Transverse colon (tissue), 4 donors: ENCODE data around the gene PDE4B. TPM values are rescaled to one million over a fixed set of nuclear protein-coding genes. Genes with fewer than 3 reads are reported as not detected.

ENCODE experiments used
- DNase-seq: peaks from one replicate; pipeline ENCODE4 v3.0.0-alpha.2; 2019
- H3K27ac ChIP-seq, 4 donors: fragments of 200-600 bp; sonication (generic); 2 replicates each; pipeline ENCODE4 v1.5.1; 2016 to 2018; ENCODE audit warnings: inconsistent platforms in 4 of 4
- H3K27me3 ChIP-seq: fragments of 200-600 bp; sonication (generic); 2 replicates; pipeline ENCODE4 v1.5.1; 2017; ENCODE audit warnings: inconsistent platforms
- H3K36me3 ChIP-seq, 4 donors: fragments of 200-600 bp; sonication (generic); 2 replicates each; pipeline ENCODE4 v1.5.1; 2017 to 2019; ENCODE audit warnings: inconsistent platforms in 4 of 4
- H3K4me1 ChIP-seq, 4 donors: fragments of 200-600 bp; sonication (generic); 2 replicates each; pipeline ENCODE4 v1.5.1; 2017 to 2020; ENCODE audit warnings: inconsistent platforms in 4 of 4
- H3K4me3 ChIP-seq, 4 donors: fragments of 200-600 bp; sonication (generic); 1 replicate in 1 of 4; 2 replicates in 3 of 4; pipeline versions ENCODE4 v1.5.1 to v1.6.1; 2017 to 2019; ENCODE audit warnings: inconsistent platforms in 4 of 4
- H3K9me3 ChIP-seq, 2 donors: fragments of 200-600 bp; sonication (generic); 2 replicates each; pipeline ENCODE4 v1.5.1; 2017 to 2019; ENCODE audit warnings: inconsistent platforms in 2 of 2
- EP300 ChIP-seq: sonication (generic); formaldehyde crosslinking; IDR thresholded peaks from one replicate; pipeline ENCODE4 v1.6.1; 2017; ENCODE audit warnings: antibody characterized with exemption, low read depth
- POLR2A ChIP-seq: fragments of 450-650 bp; IDR thresholded peaks from one replicate; pipeline ENCODE4 v1.6.1; 2016; ENCODE audit warnings: antibody characterized with exemption, mild to moderate bottlenecking, moderate library complexity
- POLR2AphosphoS5 ChIP-seq, 3 donors: sonication (generic); formaldehyde crosslinking; IDR thresholded peaks; one replicate each; pipeline ENCODE4 v1.6.1; 2016; ENCODE audit warnings: antibody characterized with exemption in 3 of 3
- WGBS, 2 donors: methylation state at CpG; one replicate each; pipeline ENCODE4 v1.1.5; 2018; ENCODE audit warnings: low coverage in 1 of 2; 5-methylcytosine and 5-hydroxymethylcytosine counted together
- in situ Hi-C, 4 donors: fragments of 200-750 bp; cut with MboI; loops; one replicate each; pipeline versions ENCODE4 v1.15.0 to v1.15.1; 2017; ENCODE audit warnings: low sequenced_read_pairs in 3 of 4, low pct_ligation_motif_present in 1 of 4, low pct_unique_long_range_greater_than_20kb in 1 of 4
- intact Hi-C: fragments of 100-400 bp; cut with DNase I; formaldehyde crosslinking; loops from one replicate; pipeline ENCODE4 v1.15.1; 2023; ENCODE audit warnings: low total_unique reads
- total RNA-seq, 4 donors: library from RNA; depleted of rRNA; stranded (reverse); fragments of >200 nt; gene quantifications; one replicate each; pipeline ENCODE4 v1.1.0, GENCODE V29; 2016
- TF ChIP-seq, protein P1 (sequence below), 5 experiments: fragments of 200-600 bp in 3 of 5; fragments of 450-650 bp in 2 of 5; sonication (generic) in 3 of 5; IDR thresholded peaks; 1 replicate in 2 of 5; 2 replicates in 3 of 5; pipeline ENCODE4 v1.5.1; 2016 to 2017; ENCODE audit warnings: antibody characterized with exemption in 5 of 5, inconsistent platforms in 3 of 5, mild to moderate bottlenecking in 2 of 5, moderate library complexity in 1 of 5

The PDE4B gene
- total RNA-seq, 4 donors from 2014 or later = 4.5 to 14.8 (median 6.5) TPM

DNA sequence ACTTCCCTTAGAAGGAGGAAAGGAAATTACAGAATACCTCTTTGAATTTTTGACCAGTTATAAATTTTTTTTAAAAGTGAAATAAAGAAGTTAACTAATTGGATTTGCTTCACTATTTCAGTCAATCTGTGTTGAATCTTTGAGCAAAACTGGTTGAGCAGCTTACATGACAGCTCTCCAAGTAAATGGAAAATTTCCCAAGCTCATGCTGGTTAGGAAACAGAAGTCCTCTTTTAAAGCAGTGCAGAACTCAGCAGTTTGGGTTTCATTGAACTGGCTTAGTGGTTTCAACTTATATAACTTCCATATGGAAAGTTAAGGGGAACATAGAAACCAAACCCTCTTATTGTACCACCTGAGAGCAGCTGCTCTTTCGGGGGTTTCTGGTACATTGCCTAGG, 250.5 kb downstream of the PDE4B start:
- WGBS, 2 donors = 58% methylated on average over 1 of the region's 1 CpG; no CpG with 5 or more reads in 1 of the 2 donors
- Histone ChIP-seq H3K27ac (no peak overlapping the region), H3K36me3 (no peaks in the 10 kb centered on the region), H3K27me3 (no peaks in the 10 kb centered on the region), H3K4me1 (no peaks in the 10 kb centered on the region), H3K9me3 (no peaks in the 10 kb centered on the region), H3K4me3 (no peak overlapping the region)
- DNase-seq = no peak
- in situ Hi-C loops = loop anchor here in 1 of 4 donors (10.0 kb wide), 1 partner anchor 58 kb away; no protein-coding TSS in a partner anchor
- TF ChIP-seq POLR2A = no peak
- TF ChIP-seq, protein P1, sequence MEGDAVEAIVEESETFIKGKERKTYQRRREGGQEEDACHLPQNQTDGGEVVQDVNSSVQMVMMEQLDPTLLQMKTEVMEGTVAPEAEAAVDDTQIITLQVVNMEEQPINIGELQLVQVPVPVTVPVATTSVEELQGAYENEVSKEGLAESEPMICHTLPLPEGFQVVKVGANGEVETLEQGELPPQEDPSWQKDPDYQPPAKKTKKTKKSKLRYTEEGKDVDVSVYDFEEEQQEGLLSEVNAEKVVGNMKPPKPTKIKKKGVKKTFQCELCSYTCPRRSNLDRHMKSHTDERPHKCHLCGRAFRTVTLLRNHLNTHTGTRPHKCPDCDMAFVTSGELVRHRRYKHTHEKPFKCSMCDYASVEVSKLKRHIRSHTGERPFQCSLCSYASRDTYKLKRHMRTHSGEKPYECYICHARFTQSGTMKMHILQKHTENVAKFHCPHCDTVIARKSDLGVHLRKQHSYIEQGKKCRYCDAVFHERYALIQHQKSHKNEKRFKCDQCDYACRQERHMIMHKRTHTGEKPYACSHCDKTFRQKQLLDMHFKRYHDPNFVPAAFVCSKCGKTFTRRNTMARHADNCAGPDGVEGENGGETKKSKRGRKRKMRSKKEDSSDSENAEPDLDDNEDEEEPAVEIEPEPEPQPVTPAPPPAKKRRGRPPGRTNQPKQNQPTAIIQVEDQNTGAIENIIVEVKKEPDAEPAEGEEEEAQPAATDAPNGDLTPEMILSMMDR (IDR thresholded peaks at IDR 0.05) = no peak
- no peak for TF ChIP-seq POLR2AphosphoS5 (IDR thresholded peaks at IDR 0.05)
- TF ChIP-seq EP300 = no peak
- intact Hi-C loops = no loop called here

DNA sequence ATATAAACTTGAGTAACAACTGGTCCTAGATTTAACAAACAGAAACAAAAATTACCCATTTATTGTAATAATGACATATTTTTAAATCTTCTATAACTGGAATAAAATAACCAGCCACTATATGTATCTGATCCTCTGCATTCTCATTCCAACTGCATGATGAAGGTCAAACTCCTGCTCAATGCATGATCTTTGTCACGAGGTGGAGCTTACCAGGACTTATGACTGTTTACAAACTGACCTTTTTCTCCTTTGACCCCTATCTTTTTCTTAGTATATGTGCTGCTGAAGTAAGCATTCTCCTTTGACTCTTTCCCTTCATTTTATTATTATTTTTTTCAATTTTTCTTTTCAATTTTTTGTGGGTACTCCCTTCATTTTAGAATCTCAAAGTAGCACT, 252.2 kb downstream of the PDE4B start:
- Histone ChIP-seq H3K9me3 (no peaks in the 10 kb centered on the region), H3K4me1 (no peaks in the 10 kb centered on the region), H3K4me3 (no peak overlapping the region), H3K27ac (no peak overlapping the region), H3K27me3 (no peaks in the 10 kb centered on the region), H3K36me3 (no peaks in the 10 kb centered on the region)
- in situ Hi-C loops = loop anchor here in 1 of 4 donors (10.0 kb wide), 1 partner anchor 60 kb away; no protein-coding TSS in a partner anchor
- 0 to 36% methylated on average over 1 of the region's 1 CpG for WGBS, 2 donors
- TF ChIP-seq POLR2A = no peak
- TF ChIP-seq EP300 = no peak
- TF ChIP-seq, protein P1 (IDR thresholded peaks at IDR 0.05) = no peak
- TF ChIP-seq POLR2AphosphoS5 (IDR thresholded peaks at IDR 0.05) = no peak
- DNase-seq = no peak
- intact Hi-C loops = no loop called here

DNA sequence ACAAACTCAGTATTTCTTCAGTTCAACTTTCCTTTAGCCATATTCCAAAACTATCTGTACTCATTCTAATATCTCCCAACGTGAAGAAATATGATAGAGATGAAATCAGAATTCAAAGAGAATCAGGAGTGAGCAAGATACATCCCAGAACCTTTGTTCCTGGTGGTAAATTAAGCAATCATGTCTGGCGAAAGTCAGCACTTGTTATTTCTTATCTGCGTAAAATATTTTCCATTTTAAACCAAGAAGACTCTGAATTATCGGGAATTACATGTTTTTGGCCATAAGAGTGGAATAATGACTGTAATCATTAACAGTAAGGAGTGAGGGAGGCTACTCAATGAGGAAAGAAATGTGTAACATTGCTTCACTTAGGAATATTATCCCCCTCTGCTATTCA, 253.7 kb downstream of the PDE4B start:
- Histone ChIP-seq H3K9me3 (no peaks in the 10 kb centered on the region), H3K27ac (no peak overlapping the region), H3K4me1 (no peaks in the 10 kb centered on the region), H3K4me3 (no peak overlapping the region), H3K27me3 (no peaks in the 10 kb centered on the region), H3K36me3 (no peaks in the 10 kb centered on the region)
- 65 to 68% methylated on average over 4 of the region's 4 CpGs for WGBS, 2 donors
- intact Hi-C loops (no loop called here), in situ Hi-C loops (loop anchor here in 1 of 4 donors (10.0 kb wide), 1 partner anchor 62 kb away; no protein-coding TSS in a partner anchor)
- no peak for DNase-seq
- no peak for TF ChIP-seq POLR2A
- no peak for TF ChIP-seq POLR2AphosphoS5 (IDR thresholded peaks at IDR 0.05)
- TF ChIP-seq EP300 = no peak
- TF ChIP-seq, protein P1 (IDR thresholded peaks at IDR 0.05) = no peak

DNA sequence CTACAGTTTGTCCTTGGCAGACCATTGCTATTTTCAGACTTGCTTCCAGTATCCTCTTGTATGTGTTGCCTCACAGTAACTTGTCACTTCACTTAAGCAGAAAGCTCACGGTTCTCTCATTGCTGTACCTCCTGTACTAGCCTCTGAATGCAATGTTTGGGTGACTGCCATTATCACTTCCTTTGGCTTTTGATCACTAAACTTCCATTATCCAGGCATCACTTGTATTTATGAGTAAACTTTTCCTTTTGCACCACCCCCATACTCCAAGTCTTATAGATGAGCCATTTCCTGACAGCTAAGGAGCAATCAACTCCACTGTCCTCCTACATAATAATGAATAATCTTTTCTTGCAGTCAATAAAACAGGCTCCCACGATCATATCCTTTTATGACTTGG, 255.3 kb downstream of the PDE4B start:
- H3K4me1 ChIP-seq = no peaks in the 10 kb centered on the region
- H3K9me3 ChIP-seq = no peaks in the 10 kb centered on the region
- no peaks in the 10 kb centered on the region for H3K36me3 ChIP-seq
- no peak overlapping the region for H3K4me3 ChIP-seq
- H3K27ac ChIP-seq = no peak overlapping the region
- in situ Hi-C loops (loop anchor here in 1 of 4 donors (10.0 kb wide), 1 partner anchor 63 kb away; no protein-coding TSS in a partner anchor), intact Hi-C loops (no loop called here)
- TF ChIP-seq, protein P1 (IDR thresholded peaks at IDR 0.05) = no peak
- TF ChIP-seq POLR2AphosphoS5 (IDR thresholded peaks at IDR 0.05) (no peak), EP300 (no peak), POLR2A (no peak)
- WGBS, 2 donors = 56 to 60% methylated on average over 2 of the region's 2 CpGs
- no peaks in the 10 kb centered on the region for H3K27me3 ChIP-seq
- no peak for DNase-seq
